CD4-positive, alpha-beta T cell (primary cell): ENCODE measurements around the gene KCNG3. TPM values are rescaled to one million over a fixed set of nuclear protein-coding genes. Genes with fewer than 3 reads are reported as not detected.

Experiments used
- ATAC-seq: fragments of 200-7000 bp; cut with Tn5 transposase; one replicate; pipeline ENCODE4 v1.10.0; 2022; ENCODE audit warnings: mild to moderate bottlenecking; ENCODE audit not compliant: poor library complexity
- CTCF ChIA-PET: fragments of 350-600 bp; sonication (Branson Sonifier 250); formaldehyde crosslinking; loops from one replicate; lab custom pipeline; 2021; ENCODE audit warnings: antibody characterized with exemption, inconsistent platforms; lab: Charles Lee
- POLR2A ChIA-PET: fragments of 350-600 bp; sonication (Branson Sonifier 250); formaldehyde crosslinking; loops from one replicate; lab custom pipeline; 2021; ENCODE audit warnings: antibody characterized with exemption, inconsistent platforms; lab: Charles Lee
- DNase-seq, 14 experiments: peaks; one replicate each; pipeline ENCODE4 v3.0.0-alpha.2; 2013 to 2020; ENCODE audit warnings: mixed read lengths in 2 of 14
- H3K27ac ChIP-seq, 2 donors: one replicate each; pipeline versions ENCODE4 v1.5.1 to v1.7.0; 2013; ENCODE audit warnings: low read length in 2 of 2, low read depth in 1 of 2, mild to moderate bottlenecking in 1 of 2
- H3K27me3 ChIP-seq, 2 experiments: 1 replicate in 1 of 2; 2 replicates in 1 of 2; pipeline versions ENCODE4 v1.6.1 to v1.7.0; 2013; ENCODE audit warnings: low read length in 2 of 2, control low read depth in 1 of 2, mild to moderate bottlenecking in 1 of 2, moderate library complexity in 1 of 2; ENCODE audit not compliant: insufficient read depth in 2 of 2, control insufficient read depth in 1 of 2
- H3K36me3 ChIP-seq: one replicate; pipeline ENCODE4 v1.6.1; 2013; ENCODE audit warnings: low read length, control low read depth; ENCODE audit not compliant: insufficient read depth
- H3K4me1 ChIP-seq: one replicate; pipeline ENCODE4 v1.6.1; 2013; ENCODE audit warnings: low read length, control low read depth; ENCODE audit not compliant: insufficient read depth
- H3K4me3 ChIP-seq: one replicate; pipeline ENCODE4 v1.5.1; 2013; ENCODE audit warnings: mild to moderate bottlenecking, low read length, moderate library complexity
- H3K9me3 ChIP-seq, 2 experiments: 1 replicate in 1 of 2; 2 replicates in 1 of 2; pipeline versions ENCODE4 v1.6.1 to v1.7.0; 2013; ENCODE audit warnings: low read length in 2 of 2, mild to moderate bottlenecking in 2 of 2, control low read depth in 1 of 2, moderate library complexity in 1 of 2; ENCODE audit not compliant: control insufficient read depth in 1 of 2, insufficient read depth in 1 of 2
- H3K27ac Mint-ChIP-seq: one replicate; pipeline ENCODE4 v1.8.0; 2020; ENCODE audit warnings: mixed read lengths
- H3K27me3 Mint-ChIP-seq: one replicate; pipeline ENCODE4 v1.8.0; 2021; ENCODE audit warnings: mixed read lengths
- H3K36me3 Mint-ChIP-seq: one replicate; pipeline ENCODE4 v1.8.0; 2021; ENCODE audit warnings: low read depth, mixed read lengths
- H3K4me1 Mint-ChIP-seq: one replicate; pipeline ENCODE4 v1.8.0; 2021; ENCODE audit warnings: low read depth, mixed read lengths
- H3K4me3 Mint-ChIP-seq: one replicate; pipeline ENCODE4 v1.8.0; 2020; ENCODE audit warnings: mild to moderate bottlenecking, mixed read lengths
- H3K9me3 Mint-ChIP-seq: one replicate; pipeline ENCODE4 v1.8.0; 2020; ENCODE audit warnings: mixed read lengths
- intact Hi-C, 2 experiments: fragments of 100-400 bp; cut with DNase I in 1 of 2; cut with micrococcal nuclease in 1 of 2; formaldehyde crosslinking; loops; one replicate each; pipeline versions ENCODE4 v1.15.1 to v1.9.0; 2023 to 2025; cut with DNase I, micrococcal nuclease
- total RNA-seq, 174 experiments: library from RNA in 2 of 174; stranded (reverse) in 2 of 174; gene quantifications; one replicate each; pipeline ENCODE4 v1.2.3 and lab custom pipeline; 2021 to 2026
- TF ChIP-seq, protein P1 (sequence below): fragments of 200-600 bp; IDR thresholded peaks from one replicate; pipeline ENCODE4 v1.8.0; 2022; ENCODE audit warnings: antibody characterized with exemption, mild to moderate bottlenecking

KCNG3 gene
- total RNA-seq, 2 experiments from 2014 or later: 0.25 to 0.49 TPM

DNA sequence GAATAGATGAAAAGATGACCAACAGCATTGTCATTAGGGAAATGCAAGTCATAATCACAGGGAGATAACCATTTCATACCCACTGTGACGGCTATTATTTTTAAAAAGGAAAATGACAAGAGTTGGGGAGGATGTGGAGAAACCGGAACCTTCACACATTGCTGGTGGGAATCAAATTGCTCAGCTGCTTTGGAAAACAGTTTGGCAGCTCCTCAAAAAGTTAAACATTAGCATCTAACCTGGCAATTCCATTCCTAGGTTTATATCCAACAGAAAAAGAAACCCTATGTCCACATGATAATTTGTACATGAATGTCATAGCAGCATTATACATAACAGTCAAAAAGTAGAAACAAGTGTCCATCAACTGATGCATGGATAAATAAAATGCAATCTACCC, 58.2 kb downstream of the KCNG3 start:
- ChIA-PET POLR2A (no interaction called here), CTCF (no interaction called here)
- no peaks in the 10 kb centered on the region for H3K9me3 ChIP-seq
- H3K4me1 ChIP-seq: no peaks in the 10 kb centered on the region
- no peaks in the 10 kb centered on the region for H3K9me3 Mint-ChIP-seq
- no peaks in the 10 kb centered on the region for H3K27me3 Mint-ChIP-seq
- no peaks in the 10 kb centered on the region for H3K36me3 ChIP-seq
- no peak overlapping the region for H3K4me3 ChIP-seq
- DNase-seq (no peak), ATAC-seq (no peak)
- no peak overlapping the region for H3K27ac ChIP-seq
- H3K4me3 Mint-ChIP-seq: no peak overlapping the region
- intact Hi-C loops: no loop called here
- H3K36me3 Mint-ChIP-seq: no peaks in the 10 kb centered on the region
- TF ChIP-seq, protein P1, sequence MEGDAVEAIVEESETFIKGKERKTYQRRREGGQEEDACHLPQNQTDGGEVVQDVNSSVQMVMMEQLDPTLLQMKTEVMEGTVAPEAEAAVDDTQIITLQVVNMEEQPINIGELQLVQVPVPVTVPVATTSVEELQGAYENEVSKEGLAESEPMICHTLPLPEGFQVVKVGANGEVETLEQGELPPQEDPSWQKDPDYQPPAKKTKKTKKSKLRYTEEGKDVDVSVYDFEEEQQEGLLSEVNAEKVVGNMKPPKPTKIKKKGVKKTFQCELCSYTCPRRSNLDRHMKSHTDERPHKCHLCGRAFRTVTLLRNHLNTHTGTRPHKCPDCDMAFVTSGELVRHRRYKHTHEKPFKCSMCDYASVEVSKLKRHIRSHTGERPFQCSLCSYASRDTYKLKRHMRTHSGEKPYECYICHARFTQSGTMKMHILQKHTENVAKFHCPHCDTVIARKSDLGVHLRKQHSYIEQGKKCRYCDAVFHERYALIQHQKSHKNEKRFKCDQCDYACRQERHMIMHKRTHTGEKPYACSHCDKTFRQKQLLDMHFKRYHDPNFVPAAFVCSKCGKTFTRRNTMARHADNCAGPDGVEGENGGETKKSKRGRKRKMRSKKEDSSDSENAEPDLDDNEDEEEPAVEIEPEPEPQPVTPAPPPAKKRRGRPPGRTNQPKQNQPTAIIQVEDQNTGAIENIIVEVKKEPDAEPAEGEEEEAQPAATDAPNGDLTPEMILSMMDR: no peak
- no peak overlapping the region for H3K27ac Mint-ChIP-seq
- no peaks in the 10 kb centered on the region for H3K4me1 Mint-ChIP-seq
- H3K27me3 ChIP-seq: no peaks in the 10 kb centered on the region

DNA sequence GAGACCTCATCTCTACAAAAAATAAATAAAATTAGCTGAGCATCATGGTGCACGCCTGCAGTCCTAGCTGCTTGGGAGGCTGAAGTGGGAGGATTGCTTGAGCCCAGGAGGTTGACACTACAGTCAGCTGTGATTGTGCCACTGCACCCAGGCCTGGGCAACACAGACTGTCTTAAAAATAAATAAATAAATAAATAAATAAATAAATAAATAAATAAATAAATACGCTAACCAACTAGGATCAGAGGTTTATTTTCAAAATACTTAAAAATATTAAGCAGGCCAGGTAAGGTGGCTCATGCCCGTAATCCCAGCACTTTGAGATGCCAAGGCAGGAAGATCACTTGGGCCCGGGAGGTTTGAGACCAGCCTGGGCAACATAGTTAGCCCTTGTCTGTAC, 63.6 kb downstream of the KCNG3 start:
- Histone ChIP-seq H3K36me3 (no peaks in the 10 kb centered on the region), H3K4me1 (no peaks in the 10 kb centered on the region), H3K4me3 (no peak overlapping the region), H3K27ac (no peak overlapping the region), H3K27me3 (no peaks in the 10 kb centered on the region), H3K9me3 (no peaks in the 10 kb centered on the region)
- DNase-seq (no peak), ATAC-seq (no peak)
- H3K36me3 Mint-ChIP-seq: no peaks in the 10 kb centered on the region
- H3K4me1 Mint-ChIP-seq: no peaks in the 10 kb centered on the region
- ChIA-PET POLR2A (no interaction called here), CTCF (no interaction called here)
- intact Hi-C loops: no loop called here
- no peak overlapping the region for H3K27ac Mint-ChIP-seq
- H3K4me3 Mint-ChIP-seq: no peak overlapping the region
- TF ChIP-seq, protein P1: no peak
- no peaks in the 10 kb centered on the region for H3K27me3 Mint-ChIP-seq
- H3K9me3 Mint-ChIP-seq: no peaks in the 10 kb centered on the region

DNA sequence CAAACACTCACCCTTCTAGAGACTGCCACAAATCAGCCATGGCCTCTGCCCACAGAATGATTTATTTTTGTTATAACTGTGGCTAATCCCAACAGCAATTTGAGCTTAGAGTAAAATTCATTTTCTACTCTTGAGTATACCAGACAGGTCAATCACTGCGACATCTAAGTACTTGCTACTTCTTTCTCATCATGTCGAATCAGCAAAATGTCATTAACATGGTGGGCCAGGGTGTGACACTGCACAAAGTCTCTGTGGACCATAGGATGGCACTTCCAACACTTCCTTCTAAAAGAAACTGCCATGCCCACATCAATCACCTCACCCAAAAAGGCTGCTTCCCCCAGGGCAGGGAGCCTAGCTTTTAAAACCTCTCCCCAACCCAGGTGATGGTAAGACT, 64.4 kb downstream of the KCNG3 start:
- H3K27ac ChIP-seq: no peak overlapping the region
- CTCF ChIA-PET: no interaction called here
- Mint-ChIP-seq H3K4me3 (no peak overlapping the region), H3K36me3 (no peaks in the 10 kb centered on the region), H3K27me3 (no peaks in the 10 kb centered on the region), H3K27ac (no peak overlapping the region), H3K4me1 (no peaks in the 10 kb centered on the region), H3K9me3 (no peaks in the 10 kb centered on the region)
- DNase-seq (no peak), ATAC-seq (no peak)
- H3K9me3 ChIP-seq: peaks cover 0 to 4% of the 10 kb centered on the region in 2 experiments
- TF ChIP-seq, protein P1: no peak
- POLR2A ChIA-PET: no interaction called here
- H3K4me1 ChIP-seq: no peaks in the 10 kb centered on the region
- no peak overlapping the region for H3K4me3 ChIP-seq
- intact Hi-C loops: no loop called here
- H3K36me3 ChIP-seq: no peaks in the 10 kb centered on the region
- H3K27me3 ChIP-seq: no peaks in the 10 kb centered on the region
